ENCODE measurements around the gene AUTS2.

AUTS2 gene

DNA sequence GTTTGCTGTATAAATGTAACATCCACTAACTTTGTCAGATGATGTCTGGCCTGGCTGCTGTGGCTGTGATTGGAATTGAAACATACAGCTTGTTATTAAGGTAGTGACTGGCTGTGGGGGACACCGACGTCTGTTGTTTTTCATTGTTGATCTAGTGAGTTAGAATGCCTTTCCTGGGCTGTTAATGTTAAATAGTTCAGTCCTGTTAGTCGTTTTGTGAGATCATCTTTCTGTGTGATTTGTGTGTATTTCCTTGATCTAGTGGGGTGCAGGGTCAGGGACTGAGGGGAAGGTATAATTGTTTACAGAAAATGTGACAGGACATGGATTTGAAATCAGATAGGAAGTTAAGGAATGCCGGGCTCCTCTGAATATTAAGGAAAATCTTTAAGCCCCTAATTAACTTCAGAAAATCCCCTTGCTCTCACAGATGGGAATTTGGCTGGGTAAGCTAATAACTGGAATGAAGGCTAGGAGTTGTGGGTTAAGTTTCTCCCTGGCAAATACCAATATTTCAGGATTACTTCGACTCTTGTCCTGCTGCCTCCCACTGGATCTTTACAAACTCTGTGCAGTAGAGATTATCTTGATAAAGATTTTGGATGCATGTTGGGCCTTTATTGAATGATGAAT lies 163.1 kb downstream of the AUTS2 start:
- no peak for TF ChIP-seq ZNF274 (IDR thresholded peaks at IDR 0.05; ENCODE audit: low read depth, low read length)
- H3K4me3 ChIP-seq (ENCODE audit: low read length) = no peak overlapping the region

DNA sequence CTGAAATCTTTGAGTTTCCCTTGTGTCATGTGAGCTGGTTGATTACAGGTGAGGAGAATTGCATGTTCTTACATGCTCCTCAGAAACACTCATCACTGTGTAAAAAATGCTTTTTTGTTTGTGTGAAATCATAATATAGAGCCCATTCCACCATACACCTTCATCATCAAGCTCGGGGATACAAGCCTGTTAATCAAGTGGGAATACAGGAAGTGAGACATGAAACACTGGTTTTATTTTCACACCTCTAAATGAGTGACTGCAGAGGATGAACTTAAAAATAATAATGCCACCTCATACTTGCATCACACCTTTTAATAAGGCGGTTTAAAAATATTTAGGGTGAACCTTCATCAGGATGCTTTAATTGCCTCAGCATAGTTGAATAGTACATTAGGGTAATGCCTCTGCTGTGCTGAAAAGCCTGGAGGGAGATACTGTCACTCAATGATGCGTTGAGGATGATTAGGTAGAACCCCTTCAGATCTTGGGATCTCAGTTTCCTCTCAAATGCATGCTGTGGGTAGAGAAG lies 164.6 kb downstream of the AUTS2 start:
- H3K4me3 ChIP-seq (ENCODE audit: low read length) = no peak overlapping the region
- TF ChIP-seq ZNF274 (IDR thresholded peaks at IDR 0.05; ENCODE audit: low read depth, low read length) = no peak

DNA sequence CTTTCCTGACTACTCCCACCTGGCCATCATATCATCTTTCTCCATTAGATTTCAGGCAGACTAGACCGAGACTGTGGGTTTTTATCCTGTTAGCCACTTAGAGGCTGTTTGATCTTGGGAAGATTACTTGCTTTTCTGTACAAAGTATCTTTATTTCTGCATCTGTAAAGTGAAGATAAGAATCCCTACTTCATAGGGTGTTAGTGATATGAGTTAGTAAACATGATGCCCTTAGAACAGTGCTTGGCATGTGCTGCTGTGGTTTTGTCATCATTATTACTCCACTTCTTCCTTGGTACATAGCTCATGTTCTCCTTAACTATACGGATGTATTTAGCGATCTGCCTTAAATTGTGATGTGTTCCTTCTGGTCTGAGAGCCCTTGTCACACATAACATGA lies 165.2 kb downstream of the AUTS2 start:
- no peak for TF ChIP-seq ZNF274 (IDR thresholded peaks at IDR 0.05; ENCODE audit: low read depth, low read length)
- no peak overlapping the region for H3K4me3 ChIP-seq (ENCODE audit: low read length)

DNA sequence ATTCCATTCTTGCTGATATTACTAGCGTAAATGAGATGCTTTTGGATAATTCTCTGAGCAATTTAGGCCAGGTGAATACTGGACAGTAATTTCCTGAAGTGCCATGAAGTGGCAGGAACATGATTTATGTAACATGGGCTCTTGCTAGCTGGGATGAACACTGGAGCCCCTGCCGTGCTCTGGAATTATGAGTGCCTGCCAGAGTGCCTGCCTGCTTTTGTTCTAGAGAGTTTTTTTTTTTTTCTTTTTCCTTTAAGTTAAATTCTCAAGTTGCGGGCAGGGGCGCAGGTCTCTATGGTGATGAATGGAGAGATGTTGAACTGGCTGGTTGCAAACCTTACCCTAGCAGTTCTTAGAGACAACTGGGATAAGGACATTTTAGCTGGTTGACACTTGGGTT lies 165.9 kb downstream of the AUTS2 start:
- H3K4me3 ChIP-seq (ENCODE audit: low read length) = no peak overlapping the region
- no peak for TF ChIP-seq ZNF274 (IDR thresholded peaks at IDR 0.05; ENCODE audit: low read depth, low read length)

DNA sequence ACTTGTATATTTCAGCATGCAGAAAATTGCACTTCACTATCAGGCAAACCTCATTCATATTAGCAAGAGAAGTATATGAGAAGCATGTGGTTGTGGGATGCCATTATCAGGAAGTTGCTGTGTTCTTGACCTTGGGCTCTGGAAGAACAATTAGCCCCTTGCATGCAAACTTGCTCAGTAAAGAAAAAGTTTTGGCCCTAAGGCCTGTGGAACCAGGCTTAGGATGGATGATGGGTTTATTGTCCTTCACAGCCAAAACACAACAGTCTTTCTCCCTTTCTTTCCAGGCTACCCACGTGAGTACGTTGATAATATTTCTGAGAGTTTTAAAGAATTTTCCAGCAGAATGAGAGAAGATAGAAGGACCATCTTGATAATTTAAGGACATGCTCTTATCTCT lies 166.4 kb downstream of the AUTS2 start:
- TF ChIP-seq ZNF274 (IDR thresholded peaks at IDR 0.05; ENCODE audit: low read depth, low read length) = no peak
- no peak overlapping the region for H3K4me3 ChIP-seq (ENCODE audit: low read length)

DNA sequence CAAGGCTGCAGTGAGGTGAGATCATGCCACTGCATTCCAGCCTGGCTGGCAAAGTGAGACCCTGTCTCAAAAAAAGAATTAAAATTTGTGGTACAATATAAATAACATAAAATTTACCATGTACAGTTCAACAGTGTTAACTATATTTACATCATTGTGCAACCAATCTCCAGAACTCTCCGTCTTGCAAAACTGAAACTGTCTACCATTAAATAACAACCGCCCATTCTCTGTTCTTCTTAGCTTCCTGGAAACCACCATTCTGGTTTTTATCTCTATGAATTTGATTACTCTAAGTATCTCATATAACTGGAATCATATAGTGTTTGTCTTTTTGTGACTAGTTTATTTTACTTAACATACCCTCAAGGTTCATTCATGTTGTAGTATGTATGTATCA lies 167.6 kb downstream of the AUTS2 start:
- no peak for TF ChIP-seq ZNF274 (IDR thresholded peaks at IDR 0.05; ENCODE audit: low read depth, low read length)
- peak overlapping the region; percentile 45; the same call in 1 of the 2 replicates for H3K4me3 ChIP-seq (ENCODE audit: low read length)

DNA sequence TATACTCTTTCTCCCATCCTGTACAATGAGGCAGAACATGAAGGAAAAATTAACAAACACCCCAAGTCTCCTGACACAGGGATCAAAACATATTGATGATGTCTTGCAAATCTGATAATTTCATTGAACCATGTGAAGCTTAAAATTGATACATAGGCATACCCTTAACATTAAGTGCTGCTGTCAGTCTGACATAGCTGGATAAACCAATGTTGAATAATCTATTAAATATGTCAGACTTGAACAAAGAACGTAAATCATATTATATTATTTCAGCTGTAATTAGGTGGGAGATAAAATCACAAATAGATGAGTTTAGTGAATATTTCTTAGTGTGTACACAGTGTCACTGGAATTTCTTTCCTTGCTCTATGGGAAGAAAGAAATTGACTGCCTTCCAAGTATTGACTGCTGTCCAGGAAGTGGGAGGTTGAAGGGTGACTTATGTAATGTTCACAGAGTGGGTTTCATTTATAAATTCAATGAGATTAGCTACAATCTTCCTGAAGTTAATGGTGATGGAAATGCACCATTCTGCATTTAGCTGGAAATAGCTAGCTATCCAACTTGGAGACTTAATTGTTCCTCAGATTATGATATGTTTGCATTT lies 170.8 kb downstream of the AUTS2 start:
- H3K4me3 ChIP-seq (ENCODE audit: low read length) = no peak overlapping the region
- no peak for TF ChIP-seq ZNF274 (IDR thresholded peaks at IDR 0.05; ENCODE audit: low read depth, low read length)

DNA sequence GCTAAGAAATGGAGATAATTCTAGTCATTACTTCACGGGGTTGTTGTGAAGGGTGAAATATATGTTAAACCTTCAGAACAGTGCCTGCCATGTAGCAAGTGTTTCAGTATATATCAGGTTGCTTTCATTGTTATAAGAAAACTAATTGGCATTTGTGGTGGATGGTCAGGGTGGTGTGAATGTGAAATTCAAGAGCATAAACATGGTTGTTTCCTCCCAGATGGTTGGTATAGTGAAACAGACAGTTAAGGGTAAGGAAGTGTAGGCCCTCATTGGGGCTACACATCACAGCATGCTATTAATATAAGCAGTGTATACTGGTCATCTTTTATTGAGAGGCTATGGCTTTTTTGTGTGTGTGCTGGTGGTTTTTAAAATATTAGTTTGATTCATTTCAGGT lies 171.6 kb downstream of the AUTS2 start:
- H3K4me3 ChIP-seq (ENCODE audit: low read length) = no peak overlapping the region

DNA sequence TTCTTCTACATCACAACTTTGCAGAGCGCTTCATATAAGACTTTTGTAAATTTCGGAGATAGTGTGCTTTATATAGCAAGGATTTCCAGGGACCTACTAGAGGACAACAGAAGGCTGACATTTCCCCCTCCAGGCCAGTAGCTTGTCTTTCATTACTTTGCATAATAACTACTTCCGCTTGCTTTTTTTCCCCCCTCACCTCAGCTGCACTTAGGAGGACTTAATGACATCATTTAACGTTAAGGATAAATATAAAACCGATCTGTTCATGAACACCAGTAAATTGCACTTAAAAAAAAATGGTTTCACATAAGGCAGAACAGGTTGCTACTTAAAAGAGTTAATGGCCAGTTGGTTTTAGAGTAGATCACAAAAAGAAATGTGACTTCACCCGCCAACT lies 172.3 kb downstream of the AUTS2 start:
- no peak overlapping the region; the same call in 1 of the 2 replicates for H3K4me3 ChIP-seq (ENCODE audit: low read length)
- TF ChIP-seq ZNF274 (IDR thresholded peaks at IDR 0.05; ENCODE audit: low read depth, low read length) = no peak

More for the DNA sequence above, 171.6 kb downstream of the AUTS2 start:
- TF ChIP-seq ZNF274 (IDR thresholded peaks at IDR 0.05; ENCODE audit: low read depth, low read length) = no peak

DNA sequence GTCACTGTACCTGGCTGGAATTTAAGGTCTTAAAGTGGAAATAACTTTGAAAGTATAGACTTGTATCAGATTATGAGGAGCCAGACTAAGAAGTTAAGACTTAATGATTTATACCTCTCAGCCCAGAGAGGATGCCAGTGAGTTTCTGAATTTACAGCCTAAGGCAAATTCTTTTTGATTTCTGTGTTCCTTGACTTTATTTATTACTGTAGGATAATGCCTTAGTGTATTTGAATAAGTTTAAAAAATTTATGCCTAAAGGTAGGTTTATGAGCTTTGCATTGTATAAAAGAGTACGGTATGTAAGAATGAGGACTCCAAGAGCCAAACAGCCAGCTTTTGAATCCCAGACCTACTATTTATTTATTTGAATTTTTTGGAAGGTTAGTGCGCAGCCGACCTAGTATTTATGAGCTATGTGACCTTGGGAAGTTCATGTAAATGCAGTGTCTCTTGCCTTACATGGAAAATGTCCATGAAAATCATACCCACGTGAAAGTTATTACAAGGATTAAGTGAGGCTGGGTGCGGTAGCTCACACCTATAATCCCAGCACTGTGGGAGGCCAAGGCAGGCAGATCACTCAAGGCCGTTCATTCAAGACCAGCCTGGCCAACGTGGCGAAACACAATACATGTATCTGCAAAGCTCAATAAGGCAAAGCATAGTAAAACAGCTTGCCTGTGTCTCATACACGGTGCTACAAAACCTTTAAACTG lies 174.6 kb downstream of the AUTS2 start:
- no peak overlapping the region for H3K4me3 ChIP-seq (ENCODE audit: low read length)
- TF ChIP-seq ZNF274 (IDR thresholded peaks at IDR 0.05; ENCODE audit: low read depth, low read length) = no peak

DNA sequence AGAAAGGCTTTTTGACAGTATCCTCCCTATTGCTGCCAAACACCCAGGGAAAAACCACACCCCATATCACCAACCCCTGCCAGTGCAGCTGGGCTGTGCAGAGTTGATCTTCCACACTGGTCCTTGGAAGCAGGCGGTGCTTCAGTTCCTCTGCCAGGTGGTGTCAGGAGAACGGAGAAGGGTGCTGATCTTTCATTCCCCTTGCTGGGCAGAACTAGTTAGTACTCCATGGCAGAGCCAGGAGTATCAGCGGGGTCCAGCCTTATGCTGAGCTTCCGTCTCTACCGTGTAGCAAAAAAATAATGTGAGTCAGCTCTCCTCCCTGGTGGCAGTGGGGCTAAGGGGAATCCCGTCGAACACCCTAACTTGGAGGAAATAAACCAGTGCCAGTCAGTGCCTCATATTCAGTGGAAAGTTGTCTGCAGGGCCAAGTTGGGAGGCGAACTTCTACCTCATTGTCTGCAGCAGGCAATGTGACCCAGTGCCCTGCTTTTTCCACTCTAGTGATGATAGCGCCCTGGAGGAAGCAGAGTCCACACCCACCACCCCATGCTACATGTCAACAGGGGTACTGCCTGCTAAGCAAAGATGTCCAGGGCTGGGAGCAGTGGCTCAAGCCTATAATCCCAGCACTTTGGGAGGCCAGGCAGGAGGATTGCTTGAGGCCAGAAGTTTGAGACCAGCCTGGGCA lies 175.4 kb downstream of the AUTS2 start:
- no peak overlapping the region for H3K4me3 ChIP-seq (ENCODE audit: low read length)
- TF ChIP-seq ZNF274 (IDR thresholded peaks at IDR 0.05; ENCODE audit: low read depth, low read length) = no peak

DNA sequence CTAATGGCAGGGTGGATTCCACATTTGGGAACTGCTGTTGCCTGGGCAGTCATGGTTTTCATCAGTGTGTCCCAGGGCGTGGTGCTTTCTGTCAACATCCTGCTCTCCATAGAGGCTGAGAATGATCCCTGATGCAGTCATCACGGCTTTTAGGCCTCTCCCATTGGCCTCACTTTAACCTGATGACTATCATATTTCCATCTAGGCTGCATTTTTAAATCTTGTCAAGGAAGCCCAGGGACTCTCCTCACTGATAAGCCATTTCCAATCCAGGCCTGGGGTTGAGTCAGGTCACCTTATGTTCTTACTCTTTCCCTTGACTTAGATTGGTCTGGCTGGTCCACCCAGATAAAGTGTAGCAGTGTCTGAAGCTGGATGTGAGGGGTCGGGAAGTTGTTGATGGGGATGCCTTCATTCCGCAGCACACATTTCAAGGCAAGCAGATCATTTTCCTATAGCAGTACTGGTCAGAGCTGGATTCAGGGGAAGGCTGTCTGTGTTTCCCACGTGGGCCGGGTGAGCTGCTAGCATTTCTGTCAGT lies 177.0 kb downstream of the AUTS2 start:
- no peak for TF ChIP-seq ZNF274 (IDR thresholded peaks at IDR 0.05; ENCODE audit: low read depth, low read length)

DNA sequence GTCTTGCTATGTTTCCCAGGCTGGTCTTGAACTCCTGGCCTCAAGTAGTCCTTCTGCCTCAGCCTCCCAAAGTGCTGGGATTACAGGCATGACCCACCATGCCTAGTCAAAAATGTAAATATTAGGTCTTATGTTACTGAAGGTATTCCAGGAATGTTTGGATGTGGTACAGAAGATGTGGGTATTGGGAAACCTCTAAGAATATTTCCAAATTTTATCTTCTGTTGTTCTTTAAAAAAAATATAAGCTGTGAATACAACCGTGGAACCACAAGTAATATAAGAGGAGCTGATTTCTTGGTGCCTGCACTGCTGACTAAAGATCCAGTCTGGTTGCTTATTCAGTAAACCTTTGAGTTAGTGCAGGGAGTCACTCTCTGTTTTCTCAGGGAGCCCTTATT lies 178.3 kb downstream of the AUTS2 start:
- TF ChIP-seq ZNF274 (IDR thresholded peaks at IDR 0.05; ENCODE audit: low read depth, low read length) = no peak
- no peak overlapping the region for H3K4me3 ChIP-seq (ENCODE audit: low read length)

More for the DNA sequence above, 177.0 kb downstream of the AUTS2 start:
- no peak overlapping the region for H3K4me3 ChIP-seq (ENCODE audit: low read length)

DNA sequence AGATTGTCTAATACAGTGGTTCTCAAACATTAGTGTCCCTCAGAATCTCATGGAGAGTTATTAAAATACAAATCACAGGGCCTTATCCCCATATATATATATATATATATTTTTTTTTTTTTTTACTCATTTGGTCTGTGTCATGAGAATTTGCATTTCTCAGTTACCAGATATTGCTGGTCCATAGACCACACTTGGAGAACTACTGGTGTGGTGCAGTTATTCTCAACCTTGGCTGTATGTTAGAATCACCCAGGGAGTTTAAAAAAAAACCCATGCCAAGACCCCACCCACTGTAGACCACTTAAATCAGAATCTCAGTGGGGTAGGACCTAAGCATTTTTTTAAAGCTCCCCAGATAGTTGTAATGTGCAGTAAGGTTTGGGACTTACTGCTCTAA lies 179.9 kb downstream of the AUTS2 start:
- TF ChIP-seq ZNF274 (IDR thresholded peaks at IDR 0.05; ENCODE audit: low read depth, low read length) = no peak
- no peak overlapping the region for H3K4me3 ChIP-seq (ENCODE audit: low read length)

Measured in GM08714 (cell line).